GM19372 (cell line): Measurements from ENCODE around the gene TEX261.
A peak's percentile ranks its signal among the peaks of the same experiment; 100 is the strongest.

Source experiments
- ATAC-seq: cut with Tn5 transposase; IDR thresholded peaks from one replicate; pipeline ENCODE4 v1.9.1; 2021; ENCODE audit warnings: mild to moderate bottlenecking, low read depth, moderate library complexity; ENCODE audit not compliant: unreplicated experiment

The TEX261 gene

DNA sequence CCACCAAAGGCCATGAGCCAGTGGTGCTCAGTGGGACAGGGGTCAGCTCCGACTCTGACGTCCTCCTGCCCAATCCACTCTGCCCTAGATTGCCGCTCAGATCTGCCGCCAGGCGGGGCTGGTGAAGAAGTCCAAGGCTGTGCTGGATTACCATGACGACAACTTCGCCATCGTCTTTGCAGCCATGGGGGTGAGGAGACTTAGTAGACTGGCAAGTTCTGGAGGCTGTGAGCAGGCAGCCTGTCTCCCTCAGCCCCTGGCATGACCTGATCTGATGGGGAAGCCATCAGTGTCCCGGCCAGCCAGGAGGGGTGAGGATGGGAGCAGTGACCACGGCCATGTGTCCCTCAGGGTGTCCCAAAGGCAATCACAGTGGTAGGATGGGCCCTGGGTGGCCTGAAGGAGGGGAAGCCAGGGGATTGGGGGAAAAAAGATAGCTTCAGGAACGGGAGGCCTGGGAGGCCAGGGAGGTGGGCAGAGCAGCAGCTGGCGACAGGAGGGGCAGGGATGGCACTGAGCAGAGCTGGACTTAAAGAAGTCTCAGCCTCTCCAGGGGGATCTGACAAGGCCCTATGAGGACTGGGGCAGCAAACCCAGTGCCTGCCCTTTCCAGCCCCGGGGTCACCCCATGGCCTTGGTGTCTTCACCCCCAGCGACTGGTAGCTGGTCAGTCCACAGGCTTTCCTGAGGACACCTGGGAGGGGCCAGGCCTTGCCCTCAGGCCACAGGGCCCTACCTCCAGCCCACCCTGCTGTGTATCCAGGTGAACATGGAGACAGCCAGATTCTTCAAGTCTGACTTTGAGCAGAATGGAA is 33.6 kb downstream of the TEX261 start:
- ATAC-seq = no peak

DNA sequence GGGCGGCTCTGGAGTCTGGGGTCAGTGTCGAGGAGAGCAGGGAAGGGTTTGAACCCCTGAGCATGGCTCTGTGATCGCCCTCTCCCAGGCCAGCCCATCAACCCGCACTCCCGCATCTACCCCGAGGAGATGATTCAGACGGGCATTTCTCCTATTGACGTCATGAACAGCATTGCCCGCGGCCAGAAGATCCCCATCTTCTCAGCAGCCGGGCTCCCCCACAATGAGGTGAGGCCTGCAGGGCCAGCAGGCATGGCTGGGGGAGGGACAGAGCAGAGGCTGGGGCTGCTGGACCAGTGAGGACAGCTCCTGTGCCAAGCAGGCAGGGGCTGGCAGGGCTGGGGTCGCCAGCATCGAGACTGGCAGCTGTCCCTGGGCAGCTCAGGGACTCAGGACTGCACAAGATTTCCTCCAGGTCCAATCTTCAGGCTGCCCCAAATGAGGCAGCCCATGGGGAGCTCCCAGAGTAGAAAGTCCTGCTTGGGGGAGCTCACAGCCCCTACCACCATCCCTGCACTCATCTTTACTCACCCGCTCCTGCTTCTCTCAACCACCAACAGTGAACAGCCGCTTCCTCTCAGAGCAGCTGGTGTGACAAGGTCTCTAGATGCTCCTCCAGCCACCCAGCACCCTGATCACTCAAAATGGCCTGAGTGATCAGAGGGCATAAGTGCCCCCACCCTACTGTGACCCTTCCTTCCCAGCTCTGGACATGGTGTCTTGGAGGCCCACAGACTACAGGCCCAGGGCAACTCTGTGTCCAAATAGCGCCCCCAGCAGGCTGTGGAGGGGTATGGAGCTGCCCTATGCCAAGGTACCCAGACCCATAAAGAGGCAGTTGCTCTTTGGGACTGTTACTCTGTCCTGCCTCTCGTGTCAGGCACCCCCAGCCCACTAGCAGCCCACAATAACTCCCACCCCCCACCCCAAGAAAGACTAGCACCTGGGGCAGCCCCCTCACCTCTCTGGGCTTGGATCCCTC is 34.5 kb downstream of the TEX261 start:
- no peak for ATAC-seq

DNA sequence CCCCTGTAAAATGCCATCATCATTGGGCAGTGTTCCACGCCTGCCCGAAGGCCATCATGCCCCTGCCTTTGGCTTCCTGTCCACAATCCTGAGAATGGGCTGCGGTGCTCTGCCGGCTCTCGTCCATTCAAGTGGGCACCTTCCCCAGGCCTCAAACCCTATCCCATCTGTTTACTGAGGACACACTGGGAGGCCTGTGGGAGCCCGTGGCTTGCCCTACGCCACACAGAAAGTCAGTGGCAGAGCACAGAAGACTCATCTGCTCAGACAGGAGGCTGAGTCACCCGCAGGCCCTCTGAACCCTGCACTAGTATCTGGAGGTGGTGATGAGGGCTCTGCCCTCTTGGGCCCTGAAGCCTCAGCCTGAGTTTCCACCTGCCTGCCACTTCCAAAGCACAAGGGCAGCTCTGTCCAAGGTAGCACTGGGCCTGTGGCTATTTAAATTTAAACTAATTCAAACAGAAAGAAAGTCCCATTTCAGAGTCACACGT is 35.4 kb downstream of the TEX261 start:
- ATAC-seq = no peak

DNA sequence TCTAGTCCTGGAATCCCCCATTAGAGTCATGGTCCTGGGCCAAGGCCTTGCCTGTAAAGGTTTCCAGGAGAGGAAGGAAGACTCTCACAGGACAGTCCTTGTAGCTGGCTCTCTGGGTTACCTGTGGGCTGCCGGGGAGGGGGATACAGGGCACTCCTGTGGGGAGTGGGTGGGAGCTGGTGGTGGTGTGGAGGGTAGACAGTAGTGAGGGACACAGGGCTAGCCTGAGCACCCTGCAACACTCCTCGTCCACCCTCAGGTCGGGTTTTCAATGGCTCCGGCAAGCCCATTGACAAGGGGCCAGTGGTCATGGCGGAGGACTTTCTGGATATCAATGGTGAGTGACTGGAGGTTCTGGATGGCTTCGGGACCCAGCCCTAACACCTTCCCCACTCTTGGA is 35.9 kb downstream of the TEX261 start:
- ATAC-seq = no peak

DNA sequence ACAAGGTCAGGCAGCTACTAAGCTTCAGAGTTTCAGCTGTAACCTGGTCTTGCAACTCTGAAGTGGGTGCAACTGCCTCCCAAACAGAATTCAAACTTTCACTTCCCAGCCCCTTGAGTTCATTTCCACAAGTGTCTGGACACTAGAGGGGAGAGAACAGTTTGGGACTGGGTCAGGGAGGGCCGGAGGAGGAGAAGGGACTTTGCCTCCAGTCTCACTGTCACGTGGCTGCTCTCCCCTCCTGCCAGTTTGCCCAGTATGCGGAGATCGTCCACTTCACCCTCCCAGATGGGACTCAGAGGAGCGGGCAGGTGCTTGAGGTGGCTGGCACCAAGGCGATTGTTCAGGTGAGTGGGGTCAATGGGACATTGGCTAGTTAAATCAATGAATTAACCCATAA is 36.9 kb downstream of the TEX261 start:
- ATAC-seq = no peak

DNA sequence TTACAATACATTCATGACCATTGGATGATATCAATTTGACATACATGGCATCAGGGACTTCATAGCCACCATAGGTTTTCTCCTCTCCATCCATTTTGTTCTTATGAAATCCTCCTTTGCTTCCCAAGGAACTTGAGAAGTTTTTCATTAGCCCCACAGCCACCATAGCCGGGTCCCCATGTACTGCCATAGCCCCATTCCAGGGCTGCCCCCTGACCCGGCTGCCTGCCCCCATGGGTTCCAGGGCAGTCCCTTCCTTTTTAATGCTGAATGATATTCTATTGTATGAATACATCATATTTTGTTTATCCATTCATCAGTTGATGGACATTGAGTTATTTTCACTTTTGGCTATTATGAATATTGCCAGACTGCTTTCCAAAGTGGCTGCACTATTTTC is 38.5 kb downstream of the TEX261 start:
- no peak for ATAC-seq

DNA sequence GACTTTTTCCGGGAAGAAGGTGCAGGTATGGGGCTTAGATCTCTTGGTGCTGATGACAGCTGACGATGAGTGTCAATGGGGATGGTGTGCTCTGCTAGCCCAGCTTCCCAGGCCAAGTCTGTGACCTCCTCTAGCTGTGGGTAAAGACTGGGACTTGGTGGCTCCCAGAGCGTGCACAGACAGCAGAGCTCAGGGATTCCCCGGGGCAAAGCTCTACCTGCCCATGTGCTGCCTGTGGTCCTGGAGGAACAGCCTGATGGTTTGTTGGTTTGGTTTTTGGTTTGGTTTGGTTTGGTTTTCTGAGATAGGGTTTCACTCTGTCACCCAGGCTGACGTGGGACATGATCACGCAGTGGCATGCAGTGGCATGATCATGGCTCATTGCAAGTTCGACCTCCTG is 39.8 kb downstream of the TEX261 start:
- ATAC-seq = no peak

DNA sequence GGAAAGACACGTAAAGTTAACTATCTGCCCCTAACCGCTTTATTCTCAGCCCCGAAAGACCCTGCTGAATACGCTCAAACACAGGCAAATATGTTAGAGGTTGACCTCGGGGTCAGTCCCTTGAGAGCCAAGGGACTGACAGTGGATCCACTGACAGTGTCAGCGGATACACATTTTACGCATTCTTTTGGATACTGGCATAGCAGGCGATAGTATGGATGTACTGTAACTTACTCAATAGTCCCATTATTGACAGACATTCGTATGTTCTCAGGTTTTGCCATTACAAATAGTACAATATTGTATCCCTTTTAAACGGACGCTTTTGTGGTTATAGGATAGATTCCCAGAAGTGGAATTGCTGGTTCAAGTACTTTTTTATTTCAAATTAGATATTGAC is 45.6 kb downstream of the TEX261 start:
- no peak for ATAC-seq

DNA sequence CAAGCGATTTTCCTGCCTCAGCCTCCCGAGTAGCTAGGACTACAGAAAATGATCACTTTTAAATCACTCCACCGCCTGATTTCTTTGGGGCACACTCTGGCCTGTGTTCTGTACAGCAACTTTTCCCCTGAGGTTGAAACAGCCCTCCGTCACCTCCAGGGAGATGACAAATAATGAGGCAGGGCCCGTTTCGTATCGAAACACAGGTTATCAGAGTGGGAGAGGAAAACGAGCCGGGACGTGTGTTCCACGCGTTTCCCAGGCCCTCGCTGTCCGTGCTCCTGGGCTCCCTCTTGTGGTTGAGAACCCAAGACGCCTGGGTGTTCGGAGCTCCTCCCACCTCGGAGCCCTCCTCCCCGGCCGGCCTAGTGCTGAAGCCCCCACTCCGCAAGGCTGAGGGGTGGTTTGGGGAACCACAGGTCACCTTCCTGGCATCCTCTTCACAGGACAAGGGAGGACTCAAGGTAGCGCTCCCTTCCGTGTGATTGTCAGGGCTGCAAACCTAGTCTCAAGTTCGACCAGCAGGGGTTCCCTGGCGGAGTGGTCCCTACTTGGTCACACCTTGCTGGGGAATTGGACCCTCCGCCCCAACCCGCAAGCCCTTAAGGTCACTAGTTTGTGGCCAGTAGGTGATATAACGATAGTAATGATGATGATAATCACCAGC is 46.2 kb downstream of the TEX261 start:
- ATAC-seq = peak; percentile 88

DNA sequence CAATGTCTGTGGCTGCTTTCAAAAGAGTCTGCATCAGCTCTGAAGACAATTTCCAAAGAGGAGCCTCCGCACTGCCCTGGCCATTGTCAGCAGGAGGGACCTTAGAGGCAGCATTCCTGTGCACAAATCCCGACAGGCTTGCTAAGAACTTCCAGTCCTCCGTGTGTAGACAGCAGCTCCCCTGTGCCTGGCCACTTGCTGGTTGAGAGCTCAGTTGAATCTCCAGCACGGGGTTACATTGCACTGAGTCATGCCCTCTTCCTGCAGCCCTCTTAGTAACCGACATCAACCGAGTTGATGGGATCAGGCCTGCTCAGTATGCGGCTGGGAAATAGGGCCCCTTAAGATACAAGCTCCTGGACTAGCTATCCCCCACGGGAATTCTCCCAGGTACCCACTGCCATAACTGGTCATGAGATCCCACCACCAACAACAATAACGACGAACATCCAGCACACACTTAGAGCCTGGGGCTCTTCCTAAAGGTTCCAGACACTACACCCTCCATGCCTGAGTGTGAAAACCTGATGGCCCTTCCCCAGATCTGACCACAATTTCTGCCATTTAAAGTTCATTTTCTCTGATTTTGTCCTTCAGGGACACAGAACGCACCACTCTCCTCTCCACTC is 47.0 kb downstream of the TEX261 start:
- no peak for ATAC-seq

DNA sequence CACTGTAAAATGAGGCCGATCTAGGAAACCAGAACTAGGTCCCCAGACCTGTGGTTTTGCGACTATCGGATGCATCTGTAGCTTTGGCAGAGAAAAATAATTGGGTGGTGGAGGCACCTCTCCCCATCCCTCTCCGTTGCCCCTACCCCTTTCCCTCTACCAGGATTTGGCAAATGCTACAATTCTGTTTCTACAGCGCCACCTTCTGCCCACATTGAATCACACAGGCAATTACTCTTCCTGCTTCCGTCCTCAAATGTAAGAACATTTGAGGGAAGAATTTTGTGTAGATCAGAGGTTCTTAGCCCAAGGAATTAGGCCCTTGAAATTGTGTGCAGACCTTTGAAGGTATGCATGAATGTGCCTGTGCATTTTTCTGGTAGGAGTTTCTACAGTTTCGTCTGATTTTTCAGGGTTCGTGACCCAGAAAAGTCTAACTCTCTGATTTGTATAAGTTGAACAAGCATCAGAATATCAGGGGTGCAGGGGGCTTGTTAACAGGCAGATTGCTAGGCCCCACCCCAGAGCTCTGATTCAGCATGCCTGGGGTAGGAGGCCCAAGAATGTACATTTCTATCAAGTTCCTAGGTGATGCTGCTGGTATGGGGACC is 47.7 kb downstream of the TEX261 start:
- ATAC-seq = no peak

DNA sequence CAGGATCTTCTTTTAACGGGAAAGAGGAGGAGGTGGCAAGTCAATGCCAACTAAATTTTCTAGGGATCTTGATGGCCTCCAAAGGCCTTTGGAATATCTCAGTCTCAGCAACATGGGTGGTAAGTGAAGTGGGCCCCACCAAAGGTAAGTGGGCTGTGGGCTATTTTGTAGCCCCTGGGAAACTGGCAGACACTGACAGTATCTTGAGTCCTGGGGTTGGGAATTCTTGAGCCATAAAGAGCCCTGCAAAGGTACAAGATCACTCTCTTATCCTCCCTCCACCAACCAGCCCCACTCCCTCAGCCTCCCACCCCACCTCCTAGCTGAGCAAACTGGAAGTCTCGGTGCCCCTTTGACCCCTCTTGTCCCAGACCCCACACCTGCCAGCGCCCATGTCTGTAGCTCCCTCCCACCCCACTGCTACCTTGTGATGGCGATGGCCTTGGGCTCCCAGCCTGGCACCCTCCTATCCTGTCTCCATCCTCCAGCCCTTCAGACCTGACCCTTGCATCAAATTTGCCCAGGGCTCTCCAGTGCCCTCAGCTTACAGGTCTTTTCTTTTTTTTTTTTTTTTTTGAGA is 50.5 kb downstream of the TEX261 start:
- no peak for ATAC-seq

DNA sequence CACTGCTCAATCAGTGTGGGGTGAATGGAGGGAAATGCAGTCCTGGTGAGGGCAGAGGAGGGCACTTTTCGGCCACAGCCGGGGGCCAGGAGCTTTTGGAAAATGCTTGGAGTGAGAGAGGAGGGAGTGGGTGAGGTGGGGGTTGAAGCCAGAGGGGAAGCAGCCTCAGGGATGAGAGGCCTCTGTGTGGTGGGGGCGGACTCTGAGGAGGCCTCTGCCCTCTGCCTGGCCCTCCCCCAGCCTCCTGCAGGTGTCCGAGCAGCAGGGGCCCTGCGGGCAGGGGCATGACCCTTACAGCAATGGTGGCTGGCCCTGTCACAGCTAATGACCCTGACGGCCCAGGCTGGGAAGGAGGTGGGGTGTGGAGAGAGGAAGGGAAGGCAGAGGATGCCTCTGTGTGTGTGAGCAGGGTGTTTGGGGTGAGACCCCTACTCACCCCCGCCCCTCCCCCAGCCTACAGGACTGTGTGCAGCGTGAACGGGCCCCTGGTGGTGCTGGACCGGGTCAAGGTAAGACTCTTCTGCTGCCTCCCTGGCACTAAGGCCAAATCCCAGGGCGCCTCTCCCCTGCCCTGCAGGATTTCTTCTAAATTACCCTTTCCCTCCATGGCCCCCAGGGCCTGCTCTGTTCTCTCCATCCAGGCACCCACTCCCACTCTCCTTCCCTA is 51.3 kb downstream of the TEX261 start:
- no peak for ATAC-seq

DNA sequence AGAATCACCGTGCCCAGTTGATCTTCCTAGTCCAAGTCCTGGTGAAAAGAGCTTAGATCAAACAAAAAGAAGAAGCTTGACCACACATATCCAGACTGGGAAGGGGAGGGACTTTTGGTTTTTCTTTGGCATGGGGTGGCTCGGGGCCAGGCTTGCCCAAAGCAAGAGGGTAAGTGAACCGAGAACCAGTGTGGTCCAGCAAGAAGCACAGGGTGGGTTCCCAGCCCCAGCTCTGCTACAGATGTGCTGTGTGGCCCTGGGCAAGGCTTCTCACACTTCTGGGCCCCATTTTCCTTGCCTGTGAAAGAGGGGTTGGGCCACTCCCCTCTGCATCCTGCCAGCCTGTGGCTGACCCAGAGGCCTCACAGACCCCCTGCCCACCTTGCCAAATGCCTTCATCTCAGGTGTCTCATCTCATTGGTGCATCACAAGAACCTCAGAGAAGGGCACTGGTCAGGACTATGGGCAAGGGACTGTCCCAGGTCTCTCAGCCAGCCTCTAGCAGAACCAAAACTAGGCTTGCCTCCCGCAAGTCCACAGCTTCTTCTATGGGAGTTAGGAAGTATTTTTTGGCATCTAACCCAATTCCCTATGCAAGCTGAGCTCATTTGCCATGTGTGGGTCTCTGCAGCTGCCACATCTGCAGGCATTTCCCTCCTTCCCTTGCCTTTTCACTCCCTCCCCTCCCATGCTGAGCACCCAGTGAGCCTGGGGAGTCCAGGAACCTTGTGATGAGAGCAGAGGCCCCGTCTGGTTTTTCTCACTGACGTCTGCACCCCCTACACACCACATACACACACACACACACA is 52.1 kb downstream of the TEX261 start:
- no peak for ATAC-seq

DNA sequence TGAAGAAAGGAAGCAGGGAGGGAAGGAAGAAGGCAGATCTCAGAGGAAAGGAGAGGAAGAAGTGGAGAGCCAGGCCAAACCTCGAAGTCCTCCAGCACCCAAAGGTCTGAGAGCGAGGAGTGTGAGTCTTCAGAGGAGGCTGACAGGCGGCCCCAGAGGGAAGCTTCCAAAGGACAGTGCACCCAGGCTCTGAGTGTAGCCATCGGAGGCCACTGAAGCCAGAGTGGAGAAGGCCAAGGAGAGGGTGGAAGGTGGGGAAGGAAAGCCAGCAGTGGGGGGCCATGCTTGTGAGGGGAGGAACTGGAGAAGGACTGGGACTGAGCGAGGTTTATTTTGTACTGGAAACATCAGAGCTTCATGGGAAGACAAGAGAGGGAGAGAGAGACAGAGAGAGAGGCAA is 53.0 kb downstream of the TEX261 start:
- ATAC-seq = no peak

DNA sequence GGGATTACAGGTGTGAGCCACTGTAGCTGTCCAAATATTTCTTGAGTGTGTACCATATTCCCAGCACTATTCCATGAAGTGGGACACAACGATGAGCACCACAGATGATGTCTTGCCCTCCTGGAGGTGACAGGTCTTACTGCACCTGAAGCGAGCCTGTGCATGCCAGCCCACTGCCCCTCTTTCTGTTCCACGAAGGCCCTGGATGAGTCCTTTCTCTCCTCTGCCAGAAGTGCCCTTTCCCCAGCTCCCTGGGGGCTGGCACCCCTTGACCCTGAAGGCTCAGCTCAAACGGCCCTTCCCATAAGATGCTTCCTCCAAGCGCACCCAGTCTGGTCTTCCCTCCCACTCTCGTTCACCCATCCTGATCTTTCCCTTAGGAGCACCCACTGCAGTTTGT is 53.5 kb downstream of the TEX261 start:
- no peak for ATAC-seq

DNA sequence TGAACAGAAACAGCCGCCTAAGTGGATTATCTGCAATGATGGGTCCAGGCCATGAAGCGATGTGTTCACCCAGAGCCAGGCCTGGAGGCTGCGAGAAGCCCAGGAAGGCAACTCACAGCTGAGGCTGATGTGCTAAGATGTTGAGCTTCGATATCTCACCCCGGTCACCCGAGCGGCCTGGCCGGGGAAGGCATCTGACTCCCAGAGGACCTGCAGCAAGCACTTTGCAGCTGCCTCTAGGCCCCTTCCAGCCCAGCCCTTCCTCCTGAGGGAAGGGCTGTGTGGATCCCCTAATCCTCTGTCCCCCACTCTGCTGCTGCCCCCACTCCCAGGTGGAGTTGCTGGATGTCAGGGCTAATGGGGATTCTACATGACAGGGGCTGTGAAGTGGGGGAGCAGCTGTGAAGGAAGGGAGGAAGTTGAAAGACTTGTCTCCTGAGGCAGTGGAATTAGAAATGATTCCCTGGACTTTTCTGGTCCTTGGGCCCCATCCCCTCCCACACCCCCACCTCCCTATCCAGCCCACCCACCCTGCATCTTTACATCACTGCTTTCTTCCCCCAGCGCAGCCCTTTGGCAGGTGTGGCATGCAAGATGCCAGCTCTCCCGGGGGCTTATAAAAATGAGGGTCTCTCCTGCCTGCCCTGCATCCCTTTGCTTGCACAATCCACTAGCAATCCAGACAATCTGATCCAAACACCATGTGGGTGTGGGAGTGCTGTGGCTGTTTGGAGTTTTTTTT is 54.7 kb downstream of the TEX261 start:
- no peak for ATAC-seq
